Transverse colon (tissue), 3 donors: Measurements from ENCODE around the gene NCF2.
"Not testable (repeated sequence)": the region's sequence is repeated elsewhere in the genome, so short reads cannot be mapped to it uniquely, and the experiment has no call there.

Experiments used
- POLR2A ChIP-seq: fragments of 450-650 bp; IDR thresholded peaks from one replicate; pipeline ENCODE4 v1.6.1; 2016; ENCODE audit warnings: antibody characterized with exemption, mild to moderate bottlenecking, moderate library complexity
- TF ChIP-seq, protein P1 (sequence below), 5 experiments: fragments of 200-600 bp in 3 of 5; fragments of 450-650 bp in 2 of 5; sonication (generic) in 3 of 5; IDR thresholded peaks; 1 replicate in 2 of 5; 2 replicates in 3 of 5; pipeline ENCODE4 v1.5.1; 2016 to 2017; ENCODE audit warnings: antibody characterized with exemption in 5 of 5, inconsistent platforms in 3 of 5, mild to moderate bottlenecking in 2 of 5, moderate library complexity in 1 of 5

GRCh38 chr1:183626236-183626635, 36.0 kb upstream of the NCF2 start:
- TF ChIP-seq, protein P1, sequence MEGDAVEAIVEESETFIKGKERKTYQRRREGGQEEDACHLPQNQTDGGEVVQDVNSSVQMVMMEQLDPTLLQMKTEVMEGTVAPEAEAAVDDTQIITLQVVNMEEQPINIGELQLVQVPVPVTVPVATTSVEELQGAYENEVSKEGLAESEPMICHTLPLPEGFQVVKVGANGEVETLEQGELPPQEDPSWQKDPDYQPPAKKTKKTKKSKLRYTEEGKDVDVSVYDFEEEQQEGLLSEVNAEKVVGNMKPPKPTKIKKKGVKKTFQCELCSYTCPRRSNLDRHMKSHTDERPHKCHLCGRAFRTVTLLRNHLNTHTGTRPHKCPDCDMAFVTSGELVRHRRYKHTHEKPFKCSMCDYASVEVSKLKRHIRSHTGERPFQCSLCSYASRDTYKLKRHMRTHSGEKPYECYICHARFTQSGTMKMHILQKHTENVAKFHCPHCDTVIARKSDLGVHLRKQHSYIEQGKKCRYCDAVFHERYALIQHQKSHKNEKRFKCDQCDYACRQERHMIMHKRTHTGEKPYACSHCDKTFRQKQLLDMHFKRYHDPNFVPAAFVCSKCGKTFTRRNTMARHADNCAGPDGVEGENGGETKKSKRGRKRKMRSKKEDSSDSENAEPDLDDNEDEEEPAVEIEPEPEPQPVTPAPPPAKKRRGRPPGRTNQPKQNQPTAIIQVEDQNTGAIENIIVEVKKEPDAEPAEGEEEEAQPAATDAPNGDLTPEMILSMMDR (IDR thresholded peaks at IDR 0.05) = not testable (repeated sequence)
- not testable (repeated sequence) for TF ChIP-seq POLR2A
